GM21381 (cell line): ENCODE data around the gene VPS13D.
"Not testable (repeated sequence)": the region's sequence is repeated elsewhere in the genome, so short reads cannot be mapped to it uniquely, and the experiment has no call there.

Experiments
- ATAC-seq: cut with Tn5 transposase; IDR thresholded peaks from one replicate; pipeline ENCODE4 v1.9.1; 2021; ENCODE audit warnings: mild to moderate bottlenecking, moderate library complexity; ENCODE audit not compliant: unreplicated experiment

The VPS13D gene

GRCh38 chr1:12285496-12286143, 55.8 kb downstream of the VPS13D start:
- ATAC-seq, result no peak

GRCh38 chr1:12287869-12288268, 58.0 kb downstream of the VPS13D start:
- ATAC-seq, result no peak

GRCh38 chr1:12290828-12291227, 61.0 kb downstream of the VPS13D start:
- ATAC-seq, result no peak

GRCh38 chr1:12293416-12293815, 63.6 kb downstream of the VPS13D start:
- no peak for ATAC-seq

GRCh38 chr1:12294076-12294475, 64.2 kb downstream of the VPS13D start:
- no peak for ATAC-seq

GRCh38 chr1:12296016-12296415, 66.2 kb downstream of the VPS13D start:
- no peak for ATAC-seq

GRCh38 chr1:12296623-12297022, 66.8 kb downstream of the VPS13D start:
- ATAC-seq, result peak; percentile 76

- ATAC-seq, result no peak
These were observed 70.9 kb downstream of the VPS13D start for GRCh38 chr1:12300706-12301105.

GRCh38 chr1:12301518-12302237, 71.8 kb downstream of the VPS13D start:
- ATAC-seq, result no peak

GRCh38 chr1:12302798-12303447, 73.1 kb downstream of the VPS13D start:
- no peak for ATAC-seq

- no peak for ATAC-seq
These were observed 75.5 kb downstream of the VPS13D start for GRCh38 chr1:12305377-12305776.

GRCh38 chr1:12309783-12310742, 80.2 kb downstream of the VPS13D start:
- ATAC-seq, result no peak

GRCh38 chr1:12314333-12314903, 84.6 kb downstream of the VPS13D start:
- no peak for ATAC-seq

- no peak for ATAC-seq
These were observed 85.3 kb downstream of the VPS13D start for GRCh38 chr1:12315146-12315545.

GRCh38 chr1:12316331-12316730, 86.5 kb downstream of the VPS13D start:
- no peak for ATAC-seq

GRCh38 chr1:12320486-12320885, 90.7 kb downstream of the VPS13D start:
- ATAC-seq, result no peak

- no peak for ATAC-seq
These were observed 94.6 kb downstream of the VPS13D start for GRCh38 chr1:12324423-12324822.

- ATAC-seq, result not testable (repeated sequence)
These were observed 95.1 kb downstream of the VPS13D start for GRCh38 chr1:12324973-12325372.

GRCh38 chr1:12326986-12327385, 97.2 kb downstream of the VPS13D start:
- ATAC-seq, result no peak

- no peak for ATAC-seq
These were observed 97.7 kb downstream of the VPS13D start for GRCh38 chr1:12327566-12327965.
